ENCODE data around the gene PPP1CA. TPM values are rescaled to one million over a fixed set of nuclear protein-coding genes. Genes with fewer than 3 reads are reported as not detected.

The PPP1CA gene
- polyA plus RNA-seq, 1 donor (not counting 4 experiments of a cell fraction or from before 2014, with no cell fraction given), result 122 TPM

DNA sequence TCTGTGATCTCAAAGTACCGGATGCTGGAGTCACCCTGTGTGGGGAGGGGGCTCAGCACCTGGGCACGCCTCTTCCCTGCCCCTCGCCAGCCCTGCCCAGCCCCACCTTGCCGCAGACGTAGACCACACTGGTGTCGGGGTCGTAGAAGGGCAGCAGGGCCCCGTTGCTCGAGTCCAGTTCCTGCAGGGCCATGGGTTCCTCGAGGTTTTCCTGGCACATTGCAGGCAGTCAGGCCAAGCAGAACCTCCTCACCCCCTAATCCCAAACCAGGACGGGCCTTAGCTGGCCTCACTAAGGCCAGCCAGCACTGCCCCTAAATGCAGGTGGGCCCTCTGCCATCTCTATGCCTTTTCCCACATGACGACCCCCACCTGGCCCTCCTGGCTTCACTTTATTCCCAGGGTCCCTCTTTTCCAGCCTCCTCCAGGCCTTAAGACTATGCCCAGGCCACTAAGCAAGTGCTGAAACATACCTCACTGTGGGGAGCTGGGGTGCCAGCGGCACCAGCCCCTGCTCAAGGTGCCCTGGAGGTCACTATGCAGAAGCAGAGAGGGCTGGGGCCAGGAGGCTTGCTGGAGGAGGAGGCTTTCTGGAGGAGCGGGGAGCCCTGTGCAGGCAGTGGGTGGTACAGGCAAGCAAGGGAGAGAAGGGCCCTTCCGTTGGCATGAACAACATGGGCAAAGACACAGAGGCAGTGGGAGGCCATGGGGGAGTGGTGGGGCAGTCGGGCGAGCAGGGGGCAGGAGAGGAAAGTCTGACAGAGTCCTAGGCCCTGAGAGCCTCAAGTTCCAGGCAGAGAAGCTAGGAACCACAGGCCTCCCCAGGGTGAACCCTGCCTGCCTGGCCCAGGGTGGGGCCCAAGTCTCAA lies 38.8 kb upstream of the PPP1CA start:
- H3K4me2 ChIP-seq (ENCODE audit: control insufficient read depth, extremely low read depth, insufficient read depth, low read depth, low read length), result no peak overlapping the region
- DNase-seq (ENCODE audit: low read depth, low spot score), result no peak
- peaks cover 3% of the 10 kb centered on the region for H4K20me1 ChIP-seq (ENCODE audit: control insufficient read depth, extremely low read depth, insufficient read depth, low read length)
- TF ChIP-seq EZH2 (IDR thresholded peaks at IDR 0.05; ENCODE audit: low read length), result no peak
- TF ChIP-seq, protein P1, sequence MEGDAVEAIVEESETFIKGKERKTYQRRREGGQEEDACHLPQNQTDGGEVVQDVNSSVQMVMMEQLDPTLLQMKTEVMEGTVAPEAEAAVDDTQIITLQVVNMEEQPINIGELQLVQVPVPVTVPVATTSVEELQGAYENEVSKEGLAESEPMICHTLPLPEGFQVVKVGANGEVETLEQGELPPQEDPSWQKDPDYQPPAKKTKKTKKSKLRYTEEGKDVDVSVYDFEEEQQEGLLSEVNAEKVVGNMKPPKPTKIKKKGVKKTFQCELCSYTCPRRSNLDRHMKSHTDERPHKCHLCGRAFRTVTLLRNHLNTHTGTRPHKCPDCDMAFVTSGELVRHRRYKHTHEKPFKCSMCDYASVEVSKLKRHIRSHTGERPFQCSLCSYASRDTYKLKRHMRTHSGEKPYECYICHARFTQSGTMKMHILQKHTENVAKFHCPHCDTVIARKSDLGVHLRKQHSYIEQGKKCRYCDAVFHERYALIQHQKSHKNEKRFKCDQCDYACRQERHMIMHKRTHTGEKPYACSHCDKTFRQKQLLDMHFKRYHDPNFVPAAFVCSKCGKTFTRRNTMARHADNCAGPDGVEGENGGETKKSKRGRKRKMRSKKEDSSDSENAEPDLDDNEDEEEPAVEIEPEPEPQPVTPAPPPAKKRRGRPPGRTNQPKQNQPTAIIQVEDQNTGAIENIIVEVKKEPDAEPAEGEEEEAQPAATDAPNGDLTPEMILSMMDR (optimal IDR thresholded peaks at IDR 0.05 in 1 of 3, IDR thresholded peaks at IDR 0.05 in 1 of 3, conservative IDR thresholded peaks at IDR 0.05 in 1 of 3; ENCODE audit: extremely low read depth in 1 of 3, insufficient read depth in 2 of 3, low read length in 3 of 3), result no peak
- H2AFZ ChIP-seq (ENCODE audit: control insufficient read depth, low read length), result no peak overlapping the region
- peaks cover 0 to 15% of the 10 kb centered on the region in 2 experiments for H3K36me3 ChIP-seq (ENCODE audit: control insufficient read depth in 2 of 2, extremely low read depth in 1 of 2, insufficient read depth in 2 of 2, low read length in 2 of 2)
- no peaks in the 10 kb centered on the region for H3K9me3 ChIP-seq (ENCODE audit: control insufficient read depth, low read depth, low read length)
- peaks cover 6% of the 10 kb centered on the region for H3K4me1 ChIP-seq (ENCODE audit: control insufficient read depth, extremely low read depth, insufficient read depth, low read length)
- no peak overlapping the region for H3K4me3 ChIP-seq (ENCODE audit: control insufficient read depth in 2 of 3, extremely low read depth in 1 of 3, insufficient read depth in 2 of 3, low read depth in 1 of 3, low read length in 3 of 3)
- no peaks in the 10 kb centered on the region for H3K9me1 ChIP-seq (ENCODE audit: control insufficient read depth, extremely low read depth, insufficient read depth, low read length)
- no peaks in the 10 kb centered on the region for H3K27me3 ChIP-seq (ENCODE audit: control insufficient read depth, extremely low read depth, insufficient read depth, low read length)
- H3K79me2 ChIP-seq (ENCODE audit: control insufficient read depth, insufficient read depth, low read length), result peaks cover 15% of the 10 kb centered on the region
- dilution Hi-C loops (cut with MboI; ENCODE audit: extremely low pct_ligation_motif_present, low sequenced_read_pairs), result no loop called here
- no peak overlapping the region for H3K9ac ChIP-seq (ENCODE audit: control insufficient read depth, extremely low read depth, insufficient read depth, low read length)
- FAIRE-seq, result no peak
- no peak overlapping the region for H3K27ac ChIP-seq (ENCODE audit: control insufficient read depth, insufficient read depth, low read length)

DNA sequence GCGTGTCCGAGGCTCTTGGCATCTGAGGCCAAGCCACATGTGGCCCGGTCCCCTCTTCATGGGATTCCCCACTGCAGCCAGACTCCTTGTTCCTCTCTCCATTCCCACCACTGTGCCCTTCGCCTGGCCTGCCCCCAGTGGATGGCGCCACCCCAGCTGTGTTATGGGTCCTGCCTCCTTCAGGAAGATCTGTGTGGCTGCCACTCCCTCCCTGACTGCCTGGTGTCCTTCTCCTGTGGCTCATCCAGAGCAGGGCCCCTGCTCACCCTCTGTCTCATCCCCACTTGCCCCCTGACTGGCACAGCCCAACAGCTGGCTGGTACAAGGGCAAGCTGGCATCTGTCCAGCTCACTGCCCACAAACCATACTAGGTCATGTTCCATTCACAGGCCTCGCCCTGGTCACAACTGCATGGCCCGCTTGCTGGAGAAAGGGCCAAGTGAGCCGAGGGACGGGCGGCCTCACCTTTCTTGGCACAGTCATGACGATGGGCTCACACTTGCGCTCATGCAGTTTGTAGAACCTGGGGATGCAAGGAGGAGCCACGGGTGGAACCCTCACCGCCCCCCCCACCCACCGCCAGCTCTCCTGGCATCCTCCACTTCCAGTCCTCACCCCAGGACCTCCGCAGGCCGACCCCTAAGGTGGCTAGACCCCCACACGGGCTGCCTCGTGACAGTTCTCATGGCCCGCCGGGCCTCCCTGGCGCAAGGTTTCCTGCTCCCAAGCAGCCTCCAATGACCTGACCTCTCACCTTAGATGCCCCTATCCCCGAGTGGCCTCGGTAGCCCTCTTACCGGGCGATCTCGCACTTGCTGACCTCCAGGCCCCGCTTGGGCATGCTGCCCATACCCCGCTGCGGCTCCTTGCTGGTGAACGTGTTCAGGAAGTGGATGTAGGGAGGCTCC lies 37.9 kb upstream of the PPP1CA start:
- H3K9me1 ChIP-seq (ENCODE audit: control insufficient read depth, extremely low read depth, insufficient read depth, low read length), result no peaks in the 10 kb centered on the region
- no peak overlapping the region for H2AFZ ChIP-seq (ENCODE audit: control insufficient read depth, low read length)
- H3K4me1 ChIP-seq (ENCODE audit: control insufficient read depth, extremely low read depth, insufficient read depth, low read length), result peaks cover 6% of the 10 kb centered on the region
- FAIRE-seq (no peak), DNase-seq (ENCODE audit: low read depth, low spot score) (no peak)
- no peak overlapping the region for H3K9ac ChIP-seq (ENCODE audit: control insufficient read depth, extremely low read depth, insufficient read depth, low read length)
- no peak for TF ChIP-seq EZH2 (IDR thresholded peaks at IDR 0.05; ENCODE audit: low read length)
- TF ChIP-seq, protein P1 (optimal IDR thresholded peaks at IDR 0.05 in 1 of 3, IDR thresholded peaks at IDR 0.05 in 1 of 3, conservative IDR thresholded peaks at IDR 0.05 in 1 of 3; ENCODE audit: extremely low read depth in 1 of 3, insufficient read depth in 2 of 3, low read length in 3 of 3), result peak; percentile 40 to 71 (median 54)
- no peaks in the 10 kb centered on the region for H3K27me3 ChIP-seq (ENCODE audit: control insufficient read depth, extremely low read depth, insufficient read depth, low read length)
- H3K4me3 ChIP-seq (ENCODE audit: control insufficient read depth in 2 of 3, extremely low read depth in 1 of 3, insufficient read depth in 2 of 3, low read depth in 1 of 3, low read length in 3 of 3), result no peak overlapping the region
- H3K36me3 ChIP-seq (ENCODE audit: control insufficient read depth in 2 of 2, extremely low read depth in 1 of 2, insufficient read depth in 2 of 2, low read length in 2 of 2), result peaks cover under 1 to 17% of the 10 kb centered on the region in 2 experiments
- peaks cover 5% of the 10 kb centered on the region for H4K20me1 ChIP-seq (ENCODE audit: control insufficient read depth, extremely low read depth, insufficient read depth, low read length)
- no peak overlapping the region for H3K27ac ChIP-seq (ENCODE audit: control insufficient read depth, insufficient read depth, low read length)
- dilution Hi-C loops (cut with MboI; ENCODE audit: extremely low pct_ligation_motif_present, low sequenced_read_pairs), result no loop called here
- H3K79me2 ChIP-seq (ENCODE audit: control insufficient read depth, insufficient read depth, low read length), result peaks cover 15% of the 10 kb centered on the region
- H3K4me2 ChIP-seq (ENCODE audit: control insufficient read depth, extremely low read depth, insufficient read depth, low read depth, low read length), result no peak overlapping the region
- H3K9me3 ChIP-seq (ENCODE audit: control insufficient read depth, low read depth, low read length), result no peaks in the 10 kb centered on the region

Measured in keratinocyte (primary cell).